Tracheal epithelial cell (primary cell): ENCODE measurements around the gene ERC1. TPM values are rescaled to one million over a fixed set of nuclear protein-coding genes. Genes with fewer than 3 reads are reported as not detected.

Experiments
- total RNA-seq: library from RNA; depleted of rRNA; stranded (reverse); fragments of >200 nt; gene quantifications from 2 replicates; pipeline ENCODE4 v1.2.1, GENCODE V29; 2014

The ERC1 gene
- 33.7 and 63.1 TPM in 2 replicates for total RNA-seq

GRCh38 chr12:990661-991349, at the start of gene ERC1:
Gene ERC1, plus strand, starts transcription at chr12:991223. Its CDS starts 36,681 bp downstream, at chr12:1027904.

GRCh38 chr12:949453-950191, 41.4 kb upstream of the ERC1 start, which contains the start of gene RAD52:
Gene RAD52, minus strand, starts transcription at chr12:949694. Its CDS starts 16,636 bp downstream, at chr12:933058.

Other genes with a start within 250 kb of the ERC1 start
- gene WNK1, start 238.6 kb upstream of the ERC1 start, total RNA-seq: 72.8 and 99.3 TPM in 2 replicates
- 8.3 and 8.4 TPM in 2 replicates for gene RAD52, start 41.5 kb upstream of the ERC1 start, total RNA-seq